Mesothelial cell of epicardium (in vitro differentiated cells): ENCODE measurements around the gene SLC6A12. TPM values are rescaled to one million over a fixed set of nuclear protein-coding genes. Genes with fewer than 3 reads are reported as not detected.

Source experiments
- DNase-seq, 2 experiments: peaks; one replicate each; pipeline ENCODE4 v3.0.0; 2021; ENCODE audit warnings: low spot score in 2 of 2; ENCODE audit not compliant: unreplicated experiment in 2 of 2
- H3K27ac Mint-ChIP-seq: 2 replicates; pipeline ENCODE4 v1.8.0; 2021; ENCODE audit warnings: mixed read lengths
- H3K27me3 Mint-ChIP-seq: 2 replicates; pipeline ENCODE4 v1.8.0; 2021; ENCODE audit warnings: low read depth, mixed read lengths
- H3K36me3 Mint-ChIP-seq: 2 replicates; pipeline ENCODE4 v1.8.0; 2021; ENCODE audit warnings: mixed read lengths
- H3K4me1 Mint-ChIP-seq: 2 replicates; pipeline ENCODE4 v1.8.0; 2021; ENCODE audit warnings: mixed read lengths
- H3K4me3 Mint-ChIP-seq: 2 replicates; pipeline ENCODE4 v1.8.0; 2021; ENCODE audit warnings: mild to moderate bottlenecking, moderate library complexity, mixed read lengths
- H3K9me3 Mint-ChIP-seq: 2 replicates; pipeline ENCODE4 v1.8.0; 2021; ENCODE audit warnings: mixed read lengths
- CTCF ChIP-seq: fragments of 200-600 bp; sonication (generic); IDR thresholded peaks from one replicate; pipeline ENCODE4 v1.5.0; 2021; ENCODE audit warnings: antibody characterized with exemption; ENCODE audit not compliant: unreplicated experiment
- total RNA-seq: library from RNA; stranded (reverse); gene quantifications from 3 replicates; pipeline ENCODE4 v1.2.1, GENCODE V29; 2021

SLC6A12 gene
- total RNA-seq, 1 donor from 2014 or later = 0.29 TPM

DNA sequence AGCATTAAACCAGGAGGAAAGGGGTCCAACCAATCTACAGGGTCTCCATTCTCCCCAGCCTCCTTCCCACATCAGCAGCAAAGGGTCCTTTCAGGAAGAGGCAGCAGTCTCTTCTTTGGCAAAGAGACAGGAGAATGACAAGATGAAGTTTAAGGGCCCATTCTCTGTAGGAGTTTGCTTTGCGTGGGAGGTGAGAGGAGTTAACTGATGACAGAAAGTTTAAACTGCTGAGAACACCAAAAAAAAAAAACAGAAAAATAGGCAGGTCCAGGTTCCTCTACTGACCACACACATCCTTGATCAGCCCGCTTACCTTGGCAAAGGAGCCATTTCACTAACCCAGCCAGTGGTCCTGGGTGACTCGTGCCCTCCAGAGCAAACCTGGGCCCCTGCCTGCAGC, 43.0 kb upstream of the SLC6A12 start:
- Mint-ChIP-seq H3K9me3 (no peaks in the 10 kb centered on the region), H3K27me3 (peaks cover 54% of the 10 kb centered on the region), H3K27ac (no peak overlapping the region), H3K4me1 (peaks cover 13% of the 10 kb centered on the region), H3K36me3 (no peaks in the 10 kb centered on the region), H3K4me3 (no peak overlapping the region)
- TF ChIP-seq CTCF = no peak
- no peak for DNase-seq

GRCh38 chr12:256225-256624, 42.3 kb upstream of the SLC6A12 start:
- H3K27ac Mint-ChIP-seq = no peak overlapping the region
- no peak for DNase-seq
- peaks cover 54% of the 10 kb centered on the region for H3K27me3 Mint-ChIP-seq

DNA sequence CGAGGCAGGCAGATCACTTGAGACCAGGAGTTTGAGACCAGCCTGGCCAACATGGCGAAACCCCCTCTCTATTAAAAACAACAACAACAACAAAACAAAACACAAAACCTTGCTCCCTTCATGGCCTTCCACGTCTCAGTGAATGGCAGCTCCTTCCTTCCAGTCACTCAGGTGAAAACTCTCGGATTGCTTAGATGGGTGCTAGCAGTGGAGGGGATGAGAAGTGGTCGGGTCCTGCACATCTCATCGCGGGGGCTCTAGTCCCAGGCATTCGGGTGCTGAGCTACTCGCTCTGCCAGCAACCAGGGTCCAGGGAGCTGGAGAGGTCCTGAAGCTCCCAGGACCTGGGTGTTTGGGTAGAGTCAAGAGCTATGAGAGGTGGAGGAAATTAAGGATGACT, 41.0 kb upstream of the SLC6A12 start:
- peaks cover 12% of the 10 kb centered on the region for H3K4me1 Mint-ChIP-seq
- H3K27me3 Mint-ChIP-seq = peaks cover 51% of the 10 kb centered on the region
- no peaks in the 10 kb centered on the region for H3K36me3 Mint-ChIP-seq
- no peaks in the 10 kb centered on the region for H3K9me3 Mint-ChIP-seq
- DNase-seq = no peak
- TF ChIP-seq CTCF = no peak
- H3K4me3 Mint-ChIP-seq = no peak overlapping the region
- no peak overlapping the region for H3K27ac Mint-ChIP-seq

More at GRCh38 chr12:256225-256624, 42.3 kb upstream of the SLC6A12 start:
- Mint-ChIP-seq H3K4me1 (peaks cover 12% of the 10 kb centered on the region), H3K36me3 (no peaks in the 10 kb centered on the region), H3K9me3 (no peaks in the 10 kb centered on the region), H3K4me3 (no peak overlapping the region)
- no peak for TF ChIP-seq CTCF

- no peaks in the 10 kb centered on the region for H3K36me3 Mint-ChIP-seq
- H3K27ac Mint-ChIP-seq = no peak overlapping the region
- peaks cover 2% of the 10 kb centered on the region for H3K9me3 Mint-ChIP-seq
- TF ChIP-seq CTCF = no peak
- no peak overlapping the region for H3K4me3 Mint-ChIP-seq
- H3K4me1 Mint-ChIP-seq = peaks cover 12% of the 10 kb centered on the region
- no peak for DNase-seq
- H3K27me3 Mint-ChIP-seq = peaks cover 50% of the 10 kb centered on the region
Observed at GRCh38 chr12:254039-254438, 40.1 kb upstream of the SLC6A12 start.

- no peak overlapping the region for H3K4me3 Mint-ChIP-seq
- H3K36me3 Mint-ChIP-seq = no peaks in the 10 kb centered on the region
- TF ChIP-seq CTCF = no peak
- H3K4me1 Mint-ChIP-seq = peaks cover 12% of the 10 kb centered on the region
- H3K27me3 Mint-ChIP-seq = peaks cover 46% of the 10 kb centered on the region
- no peak for DNase-seq
- no peak overlapping the region for H3K27ac Mint-ChIP-seq
- H3K9me3 Mint-ChIP-seq = peaks cover 7% of the 10 kb centered on the region
Observed at GRCh38 chr12:253116-253831, 39.3 kb upstream of the SLC6A12 start.
